Measurements from ENCODE around the gene DRAP1.

The DRAP1 gene

GRCh38 chr11:65961267-65962140 lies 42.3 kb downstream of the DRAP1 start, which contains the start of gene SART1:
SART1 (plus strand) TSS chr11:65961734; CDS start chr11:65961781, 47 bp downstream.
- in situ Hi-C loops (cut with MboI; ENCODE audit: low pct_unique_long_range_greater_than_20kb, low sequenced_read_pairs, unreplicated experiment) = no loop called here
- DNase-seq (ENCODE audit: low spot score) = peak; percentile 100
- TF ChIP-seq CTCF (IDR thresholded peaks at IDR 0.05; ENCODE audit: extremely low read depth, insufficient read depth, missing control alignments) = no peak

GRCh38 chr11:65962141-65962564 lies 42.9 kb downstream of the DRAP1 start:
- DNase-seq (ENCODE audit: low spot score) = no peak
- in situ Hi-C loops (cut with MboI; ENCODE audit: low pct_unique_long_range_greater_than_20kb, low sequenced_read_pairs, unreplicated experiment) = no loop called here
- no peak for TF ChIP-seq CTCF (IDR thresholded peaks at IDR 0.05; ENCODE audit: extremely low read depth, insufficient read depth, missing control alignments)

GRCh38 chr11:65964906-65965305 lies 45.7 kb downstream of the DRAP1 start:
- no peak for DNase-seq (ENCODE audit: low spot score)
- in situ Hi-C loops (cut with MboI; ENCODE audit: low pct_unique_long_range_greater_than_20kb, low sequenced_read_pairs, unreplicated experiment) = no loop called here
- no peak for TF ChIP-seq CTCF (IDR thresholded peaks at IDR 0.05; ENCODE audit: extremely low read depth, insufficient read depth, missing control alignments)

- DNase-seq (ENCODE audit: low spot score) = no peak
- TF ChIP-seq CTCF (IDR thresholded peaks at IDR 0.05; ENCODE audit: extremely low read depth, insufficient read depth, missing control alignments) = no peak
- in situ Hi-C loops (cut with MboI; ENCODE audit: low pct_unique_long_range_greater_than_20kb, low sequenced_read_pairs, unreplicated experiment) = no loop called here
Measured at GRCh38 chr11:65965986-65966762, 46.9 kb downstream of the DRAP1 start.

- TF ChIP-seq CTCF (IDR thresholded peaks at IDR 0.05; ENCODE audit: extremely low read depth, insufficient read depth, missing control alignments) = no peak
- in situ Hi-C loops (cut with MboI; ENCODE audit: low pct_unique_long_range_greater_than_20kb, low sequenced_read_pairs, unreplicated experiment) = no loop called here
- no peak for DNase-seq (ENCODE audit: low spot score)
Measured at GRCh38 chr11:65967329-65967934, 48.2 kb downstream of the DRAP1 start.

Measured in GM13977 (cell line).